OCI-LY3 (cell line): Measurements from ENCODE around the gene MYL4.
"Not testable (repeated sequence)": the region's sequence is repeated elsewhere in the genome, so short reads cannot be mapped to it uniquely, and the experiment has no call there.

Experiments used
- H2AFZ ChIP-seq: fragments of 200-600, 300-600 bp; shearing (Covaris generic); 2 replicates; pipeline ENCODE4 v1.6.0; 2014; ENCODE audit warnings: antibody characterized with exemption, low read depth, low read length
- H3K27ac ChIP-seq: fragments of 200-600, 300-600 bp; sonication (generic); 2 replicates; pipeline ENCODE4 v1.5.1; 2014; ENCODE audit warnings: mild to moderate bottlenecking, low read length, moderate library complexity, mixed read lengths
- H3K27me3 ChIP-seq: fragments of 200-600, 300-600 bp; sonication (generic); 2 replicates; pipeline ENCODE4 v1.6.1; 2014; ENCODE audit warnings: low read depth, low read length, mixed read lengths
- H3K36me3 ChIP-seq: fragments of 200-600, 300-600 bp; sonication (generic); replicated peaks from 2 replicates; pipeline ENCODE3; 2014; ENCODE audit warnings: low read depth, low read length, mixed read lengths
- H3K4me1 ChIP-seq: fragments of 300-600, 200-600 bp; sonication (generic); 2 replicates; pipeline ENCODE4 v1.6.1; 2014; ENCODE audit warnings: low read length, mixed read lengths
- H3K4me2 ChIP-seq: fragments of 200-600, 300-600 bp; sonication (generic); 2 replicates; pipeline ENCODE4 v1.6.1; 2014; ENCODE audit warnings: low read length, mixed read lengths
- H3K4me3 ChIP-seq: fragments of 300-600, 200-600 bp; sonication (generic); 2 replicates; pipeline ENCODE4 v1.5.1; 2014; ENCODE audit warnings: antibody characterized with exemption, mild to moderate bottlenecking, low read length, moderate library complexity
- H3K79me2 ChIP-seq: fragments of 300-600, 200-600 bp; shearing (Covaris generic); 2 replicates; pipeline ENCODE4 v1.6.1; 2014; ENCODE audit warnings: mild to moderate bottlenecking, low read length, mixed read lengths
- H3K9ac ChIP-seq: fragments of 300-600, 200-600 bp; shearing (Covaris generic); 2 replicates; pipeline ENCODE4 v1.6.0; 2014; ENCODE audit warnings: mild to moderate bottlenecking, low read length, moderate library complexity
- H3K9me3 ChIP-seq: fragments of 200-600, 300-600 bp; shearing (Covaris generic); 2 replicates; pipeline ENCODE4 v1.6.1; 2014; ENCODE audit warnings: low read length, mixed read lengths; ENCODE audit not compliant: insufficient read depth
- H4K20me1 ChIP-seq: fragments of 200-600, 300-600 bp; sonication (generic); 2 replicates; pipeline ENCODE4 v1.6.1; 2016; ENCODE audit warnings: low read length, mixed read lengths; ENCODE audit not compliant: insufficient read depth
- CTCF ChIP-seq: fragments of 200-600, 300-600 bp; sonication (generic); IDR thresholded peaks from 2 replicates; pipeline ENCODE4 v1.5.1; 2014; ENCODE audit warnings: antibody characterized with exemption, low read length, low read depth
- EZH2phosphoT487 ChIP-seq: fragments of 200-600 bp; shearing (Covaris generic); IDR thresholded peaks from 2 replicates; pipeline ENCODE4 v1.6.1; 2018; ENCODE audit warnings: antibody characterized with exemption, mixed run types, low read depth

MYL4 gene

GRCh38 chr17:47220531-47220999 lies 11.4 kb downstream of the MYL4 start:
- Histone ChIP-seq H4K20me1 (no peaks in the 10 kb centered on the region), H3K9ac (no peak overlapping the region), H3K79me2 (no peaks in the 10 kb centered on the region), H3K9me3 (no peaks in the 10 kb centered on the region), H3K27ac (no peak overlapping the region), H2AFZ (no peak overlapping the region), H3K4me2 (no peak overlapping the region), H3K4me1 (peaks cover 8% of the 10 kb centered on the region), H3K4me3 (no peak overlapping the region), H3K27me3 (0 out of 2 replicates have a peak, but pooled peaks cover 2% of the 10 kb centered on the region), H3K36me3 (no peaks in the 10 kb centered on the region)
- no peak for TF ChIP-seq EZH2phosphoT487

GRCh38 chr17:47221154-47221553 lies 12.0 kb downstream of the MYL4 start:
- H3K9me3 ChIP-seq, result no peaks in the 10 kb centered on the region
- no peaks in the 10 kb centered on the region for H3K36me3 ChIP-seq
- TF ChIP-seq EZH2phosphoT487, result no peak
- TF ChIP-seq CTCF, result no peak
- H4K20me1 ChIP-seq, result no peaks in the 10 kb centered on the region
- H3K27ac ChIP-seq, result no peak overlapping the region
- no peak overlapping the region for H3K4me2 ChIP-seq
- no peak overlapping the region for H3K4me3 ChIP-seq
- H3K27me3 ChIP-seq, result no peaks in the 10 kb centered on the region
- H3K9ac ChIP-seq, result no peak overlapping the region
- H3K4me1 ChIP-seq, result peaks cover 8% of the 10 kb centered on the region
- H2AFZ ChIP-seq, result no peak overlapping the region
- H3K79me2 ChIP-seq, result no peaks in the 10 kb centered on the region

GRCh38 chr17:47222047-47222446 lies 12.9 kb downstream of the MYL4 start:
- no peak overlapping the region for H3K27ac ChIP-seq
- no peak overlapping the region for H3K9ac ChIP-seq
- H3K36me3 ChIP-seq, result no peaks in the 10 kb centered on the region
- H4K20me1 ChIP-seq, result no peaks in the 10 kb centered on the region
- no peak overlapping the region for H3K4me3 ChIP-seq
- H3K4me2 ChIP-seq, result no peak overlapping the region
- no peaks in the 10 kb centered on the region for H3K27me3 ChIP-seq
- H3K9me3 ChIP-seq, result no peaks in the 10 kb centered on the region
- TF ChIP-seq CTCF (no peak), EZH2phosphoT487 (no peak)
- H3K79me2 ChIP-seq, result no peaks in the 10 kb centered on the region
- no peak overlapping the region for H2AFZ ChIP-seq
- peaks cover 8% of the 10 kb centered on the region for H3K4me1 ChIP-seq

- Histone ChIP-seq H2AFZ (no peak overlapping the region), H3K79me2 (no peaks in the 10 kb centered on the region), H3K4me3 (no peak overlapping the region), H3K4me1 (peaks cover 8% of the 10 kb centered on the region), H3K4me2 (no peak overlapping the region), H3K36me3 (no peaks in the 10 kb centered on the region), H4K20me1 (no peaks in the 10 kb centered on the region), H3K9me3 (no peaks in the 10 kb centered on the region), H3K27me3 (no peaks in the 10 kb centered on the region), H3K9ac (no peak overlapping the region), H3K27ac (no peak overlapping the region)
- no peak for TF ChIP-seq EZH2phosphoT487
- TF ChIP-seq CTCF, result no peak
Observed at GRCh38 chr17:47223007-47223406, 13.9 kb downstream of the MYL4 start.

- Histone ChIP-seq H3K9me3 (no peaks in the 10 kb centered on the region), H4K20me1 (no peaks in the 10 kb centered on the region), H3K4me2 (no peak overlapping the region), H3K27ac (no peak overlapping the region), H3K79me2 (no peaks in the 10 kb centered on the region), H2AFZ (no peak overlapping the region), H3K4me1 (peaks cover 8% of the 10 kb centered on the region), H3K4me3 (no peak overlapping the region), H3K9ac (no peak overlapping the region), H3K36me3 (no peaks in the 10 kb centered on the region), H3K27me3 (no peaks in the 10 kb centered on the region)
- TF ChIP-seq CTCF (no peak), EZH2phosphoT487 (no peak)
Observed at GRCh38 chr17:47223460-47223859, 14.3 kb downstream of the MYL4 start.

GRCh38 chr17:47224077-47224476 lies 14.9 kb downstream of the MYL4 start:
- H3K4me1 ChIP-seq, H3K9ac ChIP-seq, H3K4me3 ChIP-seq, H3K4me2 ChIP-seq, H2AFZ ChIP-seq, H3K36me3 ChIP-seq, H3K79me2 ChIP-seq, H3K27ac ChIP-seq, H4K20me1 ChIP-seq, H3K27me3 ChIP-seq, H3K9me3 ChIP-seq: not testable (repeated sequence)
